Neural progenitor cell (in vitro differentiated cells): ENCODE data around the gene ZCCHC7.

ENCODE experiments used
- CTCF ChIP-seq: fragments of 200-600 bp; sonication (generic); IDR thresholded peaks from 2 replicates; pipeline ENCODE4 v1.5.1; 2017; ENCODE audit warnings: antibody characterized with exemption, mild to moderate bottlenecking
- EZH2 ChIP-seq: fragments of 200-600 bp; sonication (generic); IDR thresholded peaks from 2 replicates; pipeline ENCODE4 v1.6.1; 2017; ENCODE audit warnings: antibody characterized with exemption, mild to moderate bottlenecking, moderate library complexity
- EZH2phosphoT487 ChIP-seq: fragments of 200-600 bp; sonication (generic); IDR thresholded peaks from 2 replicates; pipeline ENCODE4 v1.6.1; 2017; ENCODE audit warnings: antibody characterized with exemption

GRCh38 chr9:37390759-37391158, 270.4 kb downstream of the ZCCHC7 start:
- peak; percentile 74 for TF ChIP-seq CTCF
- TF ChIP-seq EZH2 = no peak
- no peak for TF ChIP-seq EZH2phosphoT487
